Measurements from ENCODE around the gene KIF13A. TPM values are rescaled to one million over a fixed set of nuclear protein-coding genes. Genes with fewer than 3 reads are reported as not detected.

Gene KIF13A
- total and polyA plus RNA-seq, 9 of the 15 experiments (the other 6 are each of a cell fraction or from before 2014, with no cell fraction given) = 3.6 to 44.3 (median 29.7) TPM

GRCh38 chr6:17972074-17972952 lies 15.1 kb downstream of the KIF13A start (continued):
- TF ChIP-seq, protein P1, sequence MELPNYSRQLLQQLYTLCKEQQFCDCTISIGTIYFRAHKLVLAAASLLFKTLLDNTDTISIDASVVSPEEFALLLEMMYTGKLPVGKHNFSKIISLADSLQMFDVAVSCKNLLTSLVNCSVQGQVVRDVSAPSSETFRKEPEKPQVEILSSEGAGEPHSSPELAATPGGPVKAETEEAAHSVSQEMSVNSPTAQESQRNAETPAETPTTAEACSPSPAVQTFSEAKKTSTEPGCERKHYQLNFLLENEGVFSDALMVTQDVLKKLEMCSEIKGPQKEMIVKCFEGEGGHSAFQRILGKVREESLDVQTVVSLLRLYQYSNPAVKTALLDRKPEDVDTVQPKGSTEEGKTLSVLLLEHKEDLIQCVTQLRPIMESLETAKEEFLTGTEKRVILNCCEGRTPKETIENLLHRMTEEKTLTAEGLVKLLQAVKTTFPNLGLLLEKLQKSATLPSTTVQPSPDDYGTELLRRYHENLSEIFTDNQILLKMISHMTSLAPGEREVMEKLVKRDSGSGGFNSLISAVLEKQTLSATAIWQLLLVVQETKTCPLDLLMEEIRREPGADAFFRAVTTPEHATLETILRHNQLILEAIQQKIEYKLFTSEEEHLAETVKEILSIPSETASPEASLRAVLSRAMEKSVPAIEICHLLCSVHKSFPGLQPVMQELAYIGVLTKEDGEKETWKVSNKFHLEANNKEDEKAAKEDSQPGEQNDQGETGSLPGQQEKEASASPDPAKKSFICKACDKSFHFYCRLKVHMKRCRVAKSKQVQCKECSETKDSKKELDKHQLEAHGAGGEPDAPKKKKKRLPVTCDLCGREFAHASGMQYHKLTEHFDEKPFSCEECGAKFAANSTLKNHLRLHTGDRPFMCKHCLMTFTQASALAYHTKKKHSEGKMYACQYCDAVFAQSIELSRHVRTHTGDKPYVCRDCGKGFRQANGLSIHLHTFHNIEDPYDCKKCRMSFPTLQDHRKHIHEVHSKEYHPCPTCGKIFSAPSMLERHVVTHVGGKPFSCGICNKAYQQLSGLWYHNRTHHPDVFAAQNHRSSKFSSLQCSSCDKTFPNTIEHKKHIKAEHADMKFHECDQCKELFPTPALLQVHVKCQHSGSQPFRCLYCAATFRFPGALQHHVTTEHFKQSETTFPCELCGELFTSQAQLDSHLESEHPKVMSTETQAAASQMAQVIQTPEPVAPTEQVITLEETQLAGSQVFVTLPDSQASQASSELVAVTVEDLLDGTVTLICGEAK (IDR thresholded peaks at IDR 0.05) = peak; percentile 66
- TF ChIP-seq, protein P1 (CRISPR knock-in tag; IDR thresholded peaks at IDR 0.05) = no peak
- TF ChIP-seq PTTG1 (tag; IDR thresholded peaks at IDR 0.05; ENCODE audit: low read depth) = no peak
- TF ChIP-seq XRCC4 (IDR thresholded peaks at IDR 0.05; ENCODE audit: extremely low read depth, insufficient read depth, insufficient read length) = no peak
- peak in 1 of 2 experiments; percentile 11; a peak in 1 of 4 replicates for TF ChIP-seq TBL1XR1 (IDR thresholded peaks at IDR 0.05; ENCODE audit: low read length in 2 of 2)
- peak; percentile 44 for TF ChIP-seq POLR2H (tag; IDR thresholded peaks at IDR 0.05; ENCODE audit: low read depth)
- TF ChIP-seq NFATC3 (IDR thresholded peaks at IDR 0.05) = 0 out of 2 replicates have a peak, but pooled peaks have one; percentile 13
- TF ChIP-seq NUFIP1 (IDR thresholded peaks at IDR 0.05; ENCODE audit: partially characterized antibody) = no peak
- TF ChIP-seq BRD4 (IDR thresholded peaks at IDR 0.05) = peak; percentile 78
- TF ChIP-seq MTA1 (IDR thresholded peaks at IDR 0.05; ENCODE audit: borderline replicate concordance) = no peak; the same call in 1 of the 2 replicates
- TF ChIP-seq ZFP1 (CRISPR knock-in tag; IDR thresholded peaks at IDR 0.05) = no peak
- peak; percentile 50; the same call in 1 of the 2 replicates for TF ChIP-seq ZKSCAN8 (CRISPR knock-in tag; IDR thresholded peaks at IDR 0.05)
- TF ChIP-seq ZNF592 (IDR thresholded peaks at IDR 0.05) = 0 out of 2 replicates have a peak, but pooled peaks have one; percentile 1
